DMS153 (cell line): ENCODE results near the gene PANX2.
"Not testable (repeated sequence)": the region's sequence is repeated elsewhere in the genome, so short reads cannot be mapped to it uniquely, and the experiment has no call there.

ENCODE experiments used
- DNase-seq: peaks from one replicate; lab custom pipeline; 2025; lab: John Stamatoyannopoulos, UW

PANX2 gene

GRCh38 chr22:50170453-50171318 lies at the start of gene PANX2:
Gene PANX2 (plus strand): TSS chr22:50170731. CDS start chr22:50170731, 0 bp downstream.
- DNase-seq: no peak

DNA sequence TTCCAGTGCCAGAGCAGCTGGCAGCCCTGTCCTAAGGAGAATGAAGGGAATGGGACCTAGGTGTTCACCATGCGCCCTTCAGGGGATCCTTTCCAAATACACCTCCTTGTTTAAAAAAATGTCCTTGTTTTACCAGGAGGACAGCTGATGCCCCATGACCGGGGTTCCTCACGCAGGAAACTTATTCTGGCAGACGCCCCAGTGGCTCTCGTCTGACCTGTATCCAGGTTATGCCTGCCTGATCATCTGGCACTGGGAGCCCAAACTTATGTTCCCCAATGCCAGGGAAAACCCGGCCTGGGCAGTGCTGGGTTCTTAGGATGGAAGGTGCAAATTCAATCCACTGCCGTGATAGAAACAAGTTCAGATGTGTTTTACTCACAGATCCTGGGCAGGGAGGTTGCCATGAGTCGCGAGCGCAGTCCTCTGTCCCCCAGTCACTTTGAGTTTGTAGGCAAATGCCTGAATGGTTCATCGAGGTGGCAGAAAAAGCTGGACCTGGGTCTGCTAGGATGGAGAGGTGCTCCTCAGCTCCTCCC lies 49.3 kb upstream of the PANX2 start:
- DNase-seq: no peak

GRCh38 chr22:50123119-50123518 lies 47.4 kb upstream of the PANX2 start:
- no peak for DNase-seq

- no peak for DNase-seq
These were observed 45.5 kb upstream of the PANX2 start for GRCh38 chr22:50125029-50125428.

GRCh38 chr22:50129121-50129736 lies 41.3 kb upstream of the PANX2 start:
- DNase-seq: peak; percentile 39

DNA sequence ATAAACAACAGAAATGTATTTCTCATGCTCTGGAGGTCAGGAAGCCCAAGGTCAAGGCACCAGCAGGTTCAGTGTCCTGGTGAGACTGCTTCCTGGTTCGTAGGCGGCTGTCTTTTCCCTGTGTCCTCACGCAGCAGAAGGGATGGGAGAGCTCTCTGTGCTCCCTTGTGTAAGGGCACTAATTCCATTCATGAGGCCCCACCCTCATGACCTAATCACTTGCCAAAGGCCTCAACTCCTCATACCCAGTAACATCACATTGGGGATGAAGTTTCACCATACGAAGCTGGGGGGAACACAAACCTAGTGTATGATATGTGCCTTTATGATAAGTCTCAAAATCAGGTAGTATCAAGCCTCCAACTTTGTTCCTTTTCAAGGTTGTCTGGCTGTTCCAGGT lies 38.6 kb upstream of the PANX2 start:
- DNase-seq: no peak

- no peak for DNase-seq
These were observed 36.0 kb upstream of the PANX2 start for GRCh38 chr22:50134481-50134880.

GRCh38 chr22:50136581-50137015 lies 33.9 kb upstream of the PANX2 start:
- no peak for DNase-seq

GRCh38 chr22:50137277-50137676 lies 33.3 kb upstream of the PANX2 start:
- DNase-seq: not testable (repeated sequence)

- no peak for DNase-seq
These were observed 32.5 kb upstream of the PANX2 start for GRCh38 chr22:50138041-50138440.

DNA sequence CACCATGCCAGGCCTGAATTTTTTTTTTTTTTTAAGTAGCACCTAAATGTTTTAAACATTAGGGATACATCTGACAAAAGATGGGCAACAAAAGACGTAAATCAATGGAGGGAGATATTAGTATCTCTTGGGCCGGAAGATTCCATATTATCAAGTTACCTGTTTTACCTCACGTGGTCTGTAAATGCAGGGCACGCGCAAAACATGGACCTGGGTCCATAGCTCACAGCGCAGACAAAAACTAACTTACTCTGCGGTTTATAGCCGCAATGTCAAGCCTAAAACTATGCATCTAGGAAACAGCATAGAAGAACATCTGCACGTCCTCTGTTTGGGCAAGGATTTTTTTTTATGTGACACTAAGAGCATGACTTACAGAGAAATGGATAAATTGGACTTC lies 31.5 kb upstream of the PANX2 start:
- DNase-seq: peak; percentile 55

DNA sequence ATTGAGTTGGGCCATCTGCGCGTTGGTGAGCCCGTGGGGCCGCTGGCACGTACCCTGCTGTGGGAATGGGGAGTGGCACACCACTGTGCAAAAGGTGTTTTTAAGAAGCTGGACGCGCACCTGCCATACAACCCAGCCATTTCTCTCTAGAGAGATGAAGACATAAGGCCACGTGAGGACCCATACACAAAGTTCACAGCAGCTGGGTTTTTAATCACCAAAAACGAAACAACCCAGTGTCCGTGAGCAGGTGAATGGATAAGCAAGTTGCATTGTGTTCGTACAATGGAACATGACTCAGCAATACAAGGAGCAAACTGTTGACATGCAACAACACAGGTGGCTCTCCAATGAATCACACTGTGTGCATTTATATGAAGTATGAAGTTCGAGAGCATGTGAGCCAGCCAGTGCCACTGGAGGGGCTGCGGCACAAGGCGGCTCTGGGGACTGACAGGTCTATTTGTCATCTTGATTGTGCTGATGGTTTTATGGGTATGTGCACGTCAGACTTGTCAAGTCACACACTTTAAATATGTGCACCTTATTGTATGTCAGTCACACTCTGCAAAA lies 30.6 kb upstream of the PANX2 start:
- peak; percentile 99 for DNase-seq

DNA sequence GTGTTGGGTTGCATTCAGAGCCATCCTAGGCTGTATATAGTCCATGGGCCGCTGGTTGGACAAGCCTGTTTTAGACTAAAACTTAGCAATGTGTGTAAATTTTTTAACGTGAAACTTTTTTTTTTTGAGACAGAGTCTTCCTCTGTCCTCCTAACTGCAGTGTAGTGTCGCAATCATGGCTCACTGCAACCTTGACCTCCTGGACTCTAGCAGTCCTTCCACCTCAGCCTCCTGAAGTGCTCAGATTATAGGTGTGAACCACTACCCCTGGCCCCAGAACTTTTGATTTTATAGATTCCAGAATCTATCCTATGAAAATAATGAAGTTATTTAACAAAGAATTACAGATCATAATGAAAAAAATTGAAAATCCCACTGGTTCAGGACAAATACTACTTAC lies 29.9 kb upstream of the PANX2 start:
- DNase-seq: no peak

DNA sequence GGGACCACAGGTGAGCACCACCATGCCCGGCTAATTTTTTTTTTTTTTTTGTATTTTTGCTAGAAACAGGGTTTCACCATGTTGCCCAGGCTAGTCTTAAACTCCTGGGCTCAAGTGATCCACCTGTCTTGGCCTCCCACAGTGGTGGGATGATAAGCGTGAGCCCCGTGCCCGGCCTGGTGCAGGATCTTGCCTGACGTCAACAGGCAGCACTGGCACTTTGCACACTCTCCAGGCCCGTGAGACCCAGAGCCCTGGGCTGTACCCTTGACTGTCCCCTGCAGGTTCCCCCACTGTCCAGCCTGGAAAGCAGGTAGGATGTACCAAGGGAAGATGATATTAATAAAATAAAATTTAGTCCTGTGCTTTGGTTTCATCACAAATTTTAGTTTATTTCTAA lies 29.1 kb upstream of the PANX2 start:
- DNase-seq: no peak

DNA sequence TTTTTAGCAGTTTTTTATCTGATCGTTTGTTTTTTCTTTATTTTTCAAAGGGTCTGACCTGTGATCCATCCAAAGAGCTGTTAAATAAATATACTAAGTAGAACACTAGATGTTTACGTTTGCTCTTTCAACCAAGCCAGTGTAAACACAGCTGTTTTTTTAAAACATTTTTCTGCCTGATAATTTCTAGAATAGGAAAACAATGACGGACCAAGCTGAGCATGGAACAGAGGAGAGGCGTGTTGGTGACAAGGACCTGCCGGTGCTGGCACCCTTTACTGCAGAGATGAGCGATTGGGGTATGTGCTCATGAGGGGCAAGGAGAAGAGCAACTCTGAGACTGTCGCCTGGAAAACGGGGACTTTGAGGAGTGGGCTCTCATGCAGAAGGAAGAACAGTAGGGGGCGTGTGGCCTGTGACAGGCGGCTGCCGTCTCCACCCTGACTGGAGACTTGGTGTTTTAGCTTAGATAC lies 28.6 kb upstream of the PANX2 start:
- peak; percentile 47 for DNase-seq

DNA sequence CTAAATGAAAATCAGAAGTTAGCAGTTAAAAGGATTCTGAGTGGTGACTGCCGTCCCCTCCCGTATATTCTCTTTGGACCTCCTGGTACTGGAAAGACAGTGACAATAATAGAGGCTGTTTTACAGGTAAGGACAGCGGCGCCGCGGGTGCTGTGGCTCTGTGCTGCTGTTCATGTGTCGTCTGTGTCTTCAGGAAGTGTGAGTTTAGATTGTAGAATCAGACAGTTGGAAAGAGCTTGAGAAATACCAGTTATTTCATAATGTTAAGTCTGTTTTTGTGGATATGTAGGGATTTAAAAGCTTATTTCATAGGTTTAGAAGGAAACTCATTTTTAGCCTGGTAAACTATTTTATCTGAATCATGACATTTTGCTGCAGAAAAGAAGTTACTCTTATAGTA lies 27.4 kb upstream of the PANX2 start:
- no peak for DNase-seq

DNA sequence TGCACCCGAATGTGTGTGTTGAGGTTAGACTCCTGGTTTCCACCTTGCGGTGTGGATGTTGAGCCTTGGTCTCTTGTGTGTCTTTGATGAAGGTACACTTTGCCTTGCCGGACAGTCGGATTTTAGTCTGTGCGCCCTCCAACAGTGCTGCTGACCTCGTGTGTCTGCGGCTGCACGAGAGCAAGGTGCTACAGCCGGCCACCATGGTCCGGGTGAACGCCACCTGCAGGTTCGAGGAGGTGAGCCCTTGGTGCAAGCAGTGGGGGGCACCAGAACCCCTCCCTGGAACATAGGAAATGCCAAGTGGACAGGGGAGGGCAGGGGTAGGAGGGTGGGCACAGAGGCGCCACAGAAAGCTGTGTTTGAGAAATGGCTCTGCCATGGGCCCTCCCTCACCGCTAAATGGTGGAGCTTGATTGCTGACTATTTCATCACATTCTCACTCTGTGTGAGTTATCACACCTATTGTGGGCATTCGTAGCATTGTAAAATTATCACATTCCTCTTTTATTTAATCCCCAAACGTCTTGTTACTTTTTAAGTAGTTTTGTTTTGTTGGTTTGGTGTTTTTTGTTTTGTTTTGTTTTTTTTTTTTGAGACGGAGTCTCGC lies 26.4 kb upstream of the PANX2 start:
- DNase-seq: no peak

DNA sequence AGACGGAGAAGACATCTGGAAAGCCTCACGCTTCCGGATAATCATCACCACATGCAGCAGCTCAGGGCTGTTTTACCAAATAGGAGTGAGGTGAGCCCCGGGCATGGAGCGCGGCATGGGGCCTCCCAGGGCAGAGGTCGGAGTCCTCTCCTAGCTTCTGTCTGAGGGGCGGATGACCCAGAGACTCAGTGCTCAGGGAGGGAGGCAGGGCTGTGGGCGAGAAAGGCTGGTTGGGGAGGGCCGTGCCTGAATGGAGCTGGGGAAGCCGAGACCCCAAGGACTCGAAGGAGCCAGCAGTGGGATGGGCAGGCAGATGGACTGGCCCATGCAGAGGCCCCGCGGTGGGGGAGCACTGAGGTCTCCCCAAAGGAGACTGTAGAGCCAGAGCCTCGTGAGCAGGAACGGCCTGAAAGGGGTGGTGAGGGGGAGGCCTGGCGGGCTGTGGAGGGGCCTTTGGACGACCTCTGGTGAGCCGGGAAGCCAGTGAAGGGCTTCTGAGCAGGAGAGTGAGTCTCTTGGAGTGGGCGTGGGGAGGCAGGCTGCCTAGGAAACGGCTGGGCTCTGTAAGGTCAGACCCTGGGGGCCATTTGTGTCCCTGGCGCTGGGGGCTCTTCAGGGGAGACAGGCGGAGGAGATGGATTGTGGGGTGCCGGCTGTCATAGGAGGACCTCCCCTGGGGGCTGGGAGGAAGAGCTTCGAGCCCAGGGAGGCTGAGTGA lies 24.7 kb upstream of the PANX2 start:
- DNase-seq: no peak

GRCh38 chr22:50146439-50147238 lies 23.9 kb upstream of the PANX2 start:
- peak; percentile 8 for DNase-seq

GRCh38 chr22:50147258-50148165 lies 23.0 kb upstream of the PANX2 start:
- not testable (repeated sequence) for DNase-seq
